GM19372 (cell line): ENCODE results near the gene RTTN.
"Not testable (repeated sequence)": the region's sequence is repeated elsewhere in the genome, so short reads cannot be mapped to it uniquely, and the experiment has no call there.

ENCODE experiments used
- ATAC-seq: cut with Tn5 transposase; IDR thresholded peaks from one replicate; pipeline ENCODE4 v1.9.1; 2021; ENCODE audit warnings: mild to moderate bottlenecking, low read depth, moderate library complexity; ENCODE audit not compliant: unreplicated experiment

RTTN gene

GRCh38 chr18:70102854-70103253, 102.6 kb downstream of the RTTN start:
- not testable (repeated sequence) for ATAC-seq

- ATAC-seq = no peak
Observed at GRCh38 chr18:70089858-70090257, 115.6 kb downstream of the RTTN start.

- ATAC-seq = no peak
Observed at GRCh38 chr18:70086085-70086484, 119.4 kb downstream of the RTTN start.

- ATAC-seq = no peak
Observed at GRCh38 chr18:70085641-70086040, 119.8 kb downstream of the RTTN start.

- no peak for ATAC-seq
Observed at GRCh38 chr18:70082430-70082829, 123.1 kb downstream of the RTTN start.

- ATAC-seq = no peak
Observed at GRCh38 chr18:70078106-70078505, 127.4 kb downstream of the RTTN start.

GRCh38 chr18:70075906-70076305, 129.6 kb downstream of the RTTN start:
- ATAC-seq = no peak

GRCh38 chr18:70074116-70074515, 131.4 kb downstream of the RTTN start:
- ATAC-seq = no peak

GRCh38 chr18:70073432-70073831, 132.1 kb downstream of the RTTN start:
- no peak for ATAC-seq

GRCh38 chr18:70072678-70073077, 132.8 kb downstream of the RTTN start:
- ATAC-seq = peak; percentile 49

- no peak for ATAC-seq
Observed at GRCh38 chr18:70069965-70070364, 135.5 kb downstream of the RTTN start.

GRCh38 chr18:70069382-70069781, 136.1 kb downstream of the RTTN start:
- ATAC-seq = no peak

GRCh38 chr18:70068981-70069380, 136.5 kb downstream of the RTTN start:
- ATAC-seq = no peak

- no peak for ATAC-seq
Observed at GRCh38 chr18:70059684-70060083, 145.8 kb downstream of the RTTN start.

- peak; percentile 99 for ATAC-seq
Observed at GRCh38 chr18:70058916-70059315, 146.6 kb downstream of the RTTN start.

- no peak for ATAC-seq
Observed at GRCh38 chr18:70047931-70048603, 157.4 kb downstream of the RTTN start.

GRCh38 chr18:70046796-70047195, 158.7 kb downstream of the RTTN start:
- ATAC-seq = no peak

GRCh38 chr18:70046207-70046606, 159.3 kb downstream of the RTTN start:
- no peak for ATAC-seq

- ATAC-seq = no peak
Observed at GRCh38 chr18:70044632-70045031, 160.9 kb downstream of the RTTN start.

GRCh38 chr18:70041459-70042050, 163.9 kb downstream of the RTTN start:
- no peak for ATAC-seq

- ATAC-seq = no peak
Observed at GRCh38 chr18:70039186-70039585, 166.3 kb downstream of the RTTN start.

- ATAC-seq = no peak
Observed at GRCh38 chr18:70037431-70038061, 167.9 kb downstream of the RTTN start.
